Trophoblast cell (in vitro differentiated cells and primary cell): ENCODE measurements around the gene SLC5A12.

Experiments used
- DNase-seq, 2 donors: peaks; one replicate each; pipeline ENCODE4 v3.0.0-alpha.2; 2016
- H2AFZ ChIP-seq: 2 replicates; pipeline ENCODE4 v1.6.1; 2013; ENCODE audit warnings: low read length, moderate library complexity, mild to moderate bottlenecking; ENCODE audit not compliant: insufficient read depth, poor library complexity
- H2AK5ac ChIP-seq: 2 replicates; pipeline ENCODE4 v1.6.1; 2013; ENCODE audit warnings: mild to moderate bottlenecking, low read length
- H2BK120ac ChIP-seq: 2 replicates; pipeline ENCODE4 v1.6.1; 2013; ENCODE audit warnings: low read length, mild to moderate bottlenecking, moderate library complexity; ENCODE audit not compliant: insufficient read depth, poor library complexity
- H2BK12ac ChIP-seq: 2 replicates; pipeline ENCODE4 v1.6.1; 2013; ENCODE audit warnings: mild to moderate bottlenecking, low read length, moderate library complexity
- H2BK5ac ChIP-seq: 2 replicates; pipeline ENCODE4 v1.6.1; 2013; ENCODE audit warnings: low read length, low read depth, moderate library complexity, mild to moderate bottlenecking; ENCODE audit not compliant: poor library complexity
- H3K14ac ChIP-seq: 2 replicates; pipeline ENCODE4 v1.6.1; 2013; ENCODE audit warnings: mild to moderate bottlenecking, low read length
- H3K18ac ChIP-seq: 2 replicates; pipeline ENCODE4 v1.6.1; 2013; ENCODE audit warnings: mild to moderate bottlenecking, low read length
- H3K23ac ChIP-seq: 2 replicates; pipeline ENCODE4 v1.6.1; 2013; ENCODE audit warnings: low read length
- H3K27ac ChIP-seq: 2 replicates; pipeline ENCODE4 v1.5.1; 2013; ENCODE audit warnings: low read depth, mild to moderate bottlenecking, inconsistent platforms, low read length, moderate library complexity
- H3K27me3 ChIP-seq: 2 replicates; pipeline ENCODE4 v1.6.1; 2013; ENCODE audit warnings: inconsistent platforms, mild to moderate bottlenecking, low read length, moderate library complexity; ENCODE audit not compliant: insufficient read depth
- H3K36me3 ChIP-seq, 2 experiments: 1 replicate in 1 of 2; 2 replicates in 1 of 2; pipeline ENCODE4 v1.6.1; 2013; ENCODE audit warnings: low read length in 2 of 2, mild to moderate bottlenecking in 2 of 2, moderate library complexity in 1 of 2; ENCODE audit not compliant: insufficient read depth in 2 of 2, control insufficient read depth in 1 of 2
- H3K4ac ChIP-seq: 2 replicates; pipeline ENCODE4 v1.6.1; 2013; ENCODE audit warnings: low read depth, mild to moderate bottlenecking, low read length, moderate library complexity
- H3K4me1 ChIP-seq, 2 experiments: 1 replicate in 1 of 2; 2 replicates in 1 of 2; pipeline ENCODE4 v1.6.1; 2013; ENCODE audit warnings: low read length in 2 of 2, mild to moderate bottlenecking in 2 of 2, moderate library complexity in 1 of 2; ENCODE audit not compliant: insufficient read depth in 2 of 2, control insufficient read depth in 1 of 2
- H3K4me2 ChIP-seq: 2 replicates; pipeline ENCODE4 v1.6.1; 2013; ENCODE audit warnings: inconsistent platforms, mild to moderate bottlenecking, low read length, moderate library complexity
- H3K4me3 ChIP-seq: 2 replicates; pipeline ENCODE4 v1.5.1; 2013; ENCODE audit warnings: mild to moderate bottlenecking, low read depth, low read length, inconsistent platforms
- H3K79me1 ChIP-seq: one replicate; pipeline ENCODE4 v1.6.1; 2013; ENCODE audit warnings: low read length
- H3K79me2 ChIP-seq: 2 replicates; pipeline ENCODE4 v1.6.1; 2013; ENCODE audit warnings: low read length, mild to moderate bottlenecking; ENCODE audit not compliant: control insufficient read depth, insufficient read depth, poor library complexity
- H3K9ac ChIP-seq: 2 replicates; pipeline ENCODE4 v1.6.1; 2013; ENCODE audit warnings: mild to moderate bottlenecking, low read length
- H3K9me3 ChIP-seq: 2 replicates; pipeline ENCODE4 v1.6.1; 2013; ENCODE audit warnings: low read depth, mild to moderate bottlenecking, control low read depth, inconsistent platforms, low read length; ENCODE audit not compliant: insufficient read depth
- H4K12ac ChIP-seq: 2 replicates; pipeline ENCODE4 v1.6.1; 2013; ENCODE audit warnings: low read depth, mild to moderate bottlenecking, low read length, moderate library complexity
- H4K8ac ChIP-seq: 2 replicates; pipeline ENCODE4 v1.6.1; 2013; ENCODE audit warnings: low read depth, mild to moderate bottlenecking, low read length, moderate library complexity
- H4K91ac ChIP-seq: one replicate; pipeline ENCODE4 v1.6.1; 2013; ENCODE audit warnings: low read depth, mild to moderate bottlenecking, low read length, moderate library complexity
- WGBS: extraction: QIAGEN DNeasy Blood & Tissue Kit; methylation state at CpG from one replicate; pipeline ENCODE4 v1.1.7; 2013; ENCODE audit warnings: missing lambda C conversion rate; ENCODE audit not compliant: insufficient read length, insufficient coverage; ENCODE audit errors: extremely low coverage; 5-methylcytosine and 5-hydroxymethylcytosine counted together

Gene SLC5A12

GRCh38 chr11:26620282-26621045 is 101.4 kb downstream of the SLC5A12 start:
- no peak overlapping the region for H3K14ac ChIP-seq
- no CpG with 5 or more reads among the region's 1 CpG for WGBS

GRCh38 chr11:26618441-26618840 is 103.4 kb downstream of the SLC5A12 start:
- Histone ChIP-seq H3K79me2 (no peaks in the 10 kb centered on the region), H2BK120ac (no peak overlapping the region), H2BK12ac (no peak overlapping the region), H2AK5ac (no peak overlapping the region), H3K4ac (no peak overlapping the region), H4K12ac (no peak overlapping the region), H3K27me3 (no peaks in the 10 kb centered on the region), H3K9me3 (no peaks in the 10 kb centered on the region), H3K9ac (no peak overlapping the region), H4K91ac (no peak overlapping the region), H3K36me3 (no peaks in the 10 kb centered on the region), H2BK5ac (no peak overlapping the region), H3K4me1 (peaks cover 0 to 4% of the 10 kb centered on the region in 2 experiments), H2AFZ (no peak overlapping the region), H4K8ac (no peak overlapping the region), H3K4me3 (no peak overlapping the region), H3K79me1 (no peaks in the 10 kb centered on the region), H3K18ac (no peak overlapping the region), H3K14ac (no peak overlapping the region), H3K23ac (no peak overlapping the region), H3K27ac (no peak overlapping the region), H3K4me2 (no peak overlapping the region)
- no CpG with 5 or more reads among the region's 1 CpG for WGBS
- no peak for DNase-seq

More at GRCh38 chr11:26620282-26621045, 101.4 kb downstream of the SLC5A12 start:
- no peak overlapping the region for H3K4ac ChIP-seq
- H2AFZ ChIP-seq = no peak overlapping the region
- no peaks in the 10 kb centered on the region for H3K27me3 ChIP-seq
- no peak overlapping the region for H3K23ac ChIP-seq
- no peaks in the 10 kb centered on the region for H3K79me1 ChIP-seq
- no peak overlapping the region for H3K18ac ChIP-seq
- H3K9ac ChIP-seq = no peak overlapping the region
- H2BK120ac ChIP-seq = no peak overlapping the region
- H2BK5ac ChIP-seq = no peak overlapping the region
- H2BK12ac ChIP-seq = no peak overlapping the region
- no peaks in the 10 kb centered on the region for H3K36me3 ChIP-seq
- no peak for DNase-seq
- H3K4me2 ChIP-seq = no peak overlapping the region
- H3K4me1 ChIP-seq = no peaks in the 10 kb centered on the region
- no peak overlapping the region for H3K27ac ChIP-seq
- no peaks in the 10 kb centered on the region for H3K79me2 ChIP-seq
- H4K8ac ChIP-seq = no peak overlapping the region
- no peak overlapping the region for H4K91ac ChIP-seq
- no peak overlapping the region for H2AK5ac ChIP-seq
- H4K12ac ChIP-seq = no peak overlapping the region
- H3K4me3 ChIP-seq = no peak overlapping the region
- H3K9me3 ChIP-seq = no peaks in the 10 kb centered on the region
